Choroid plexus epithelial cell (primary cell): Measurements from ENCODE around the gene RHOT2.

ENCODE experiments used
- DNase-seq: peaks from one replicate; pipeline ENCODE4 v3.0.0-alpha.2; 2010; ENCODE audit warnings: low read depth
- H3K4me3 ChIP-seq: 2 replicates; pipeline ENCODE4 v1.5.1; 2011; ENCODE audit warnings: low read depth, mild to moderate bottlenecking, control low read depth, low read length, moderate library complexity
- TF ChIP-seq, protein P1 (sequence below): conservative IDR thresholded peaks from 2 replicates; pipeline ENCODE4 v1.5.1; 2011; ENCODE audit warnings: low read depth, mild to moderate bottlenecking, control low read depth, inconsistent platforms, low read length, moderate library complexity

RHOT2 gene

DNA sequence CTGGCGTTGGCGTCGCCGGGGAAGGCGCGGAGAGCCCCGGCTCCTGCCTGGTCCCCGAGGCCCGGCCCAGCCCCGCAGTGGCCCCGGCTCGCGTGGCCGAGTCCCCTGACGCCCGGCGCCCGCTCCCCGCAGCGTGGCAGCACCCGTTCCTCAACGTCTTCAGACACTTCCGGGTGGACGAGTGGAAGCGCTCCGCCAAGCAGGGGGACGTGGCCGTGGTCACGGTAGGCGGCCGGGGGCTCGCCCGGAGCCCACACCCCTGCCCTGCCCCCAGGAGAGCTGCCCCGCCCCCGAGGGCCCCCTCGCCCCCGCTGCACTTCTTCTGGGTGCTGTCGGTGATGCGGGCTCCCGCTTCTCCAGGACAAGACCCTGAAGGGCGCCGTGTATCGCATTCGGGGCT lies 18.3 kb upstream of the RHOT2 start:
- TF ChIP-seq, protein P1, sequence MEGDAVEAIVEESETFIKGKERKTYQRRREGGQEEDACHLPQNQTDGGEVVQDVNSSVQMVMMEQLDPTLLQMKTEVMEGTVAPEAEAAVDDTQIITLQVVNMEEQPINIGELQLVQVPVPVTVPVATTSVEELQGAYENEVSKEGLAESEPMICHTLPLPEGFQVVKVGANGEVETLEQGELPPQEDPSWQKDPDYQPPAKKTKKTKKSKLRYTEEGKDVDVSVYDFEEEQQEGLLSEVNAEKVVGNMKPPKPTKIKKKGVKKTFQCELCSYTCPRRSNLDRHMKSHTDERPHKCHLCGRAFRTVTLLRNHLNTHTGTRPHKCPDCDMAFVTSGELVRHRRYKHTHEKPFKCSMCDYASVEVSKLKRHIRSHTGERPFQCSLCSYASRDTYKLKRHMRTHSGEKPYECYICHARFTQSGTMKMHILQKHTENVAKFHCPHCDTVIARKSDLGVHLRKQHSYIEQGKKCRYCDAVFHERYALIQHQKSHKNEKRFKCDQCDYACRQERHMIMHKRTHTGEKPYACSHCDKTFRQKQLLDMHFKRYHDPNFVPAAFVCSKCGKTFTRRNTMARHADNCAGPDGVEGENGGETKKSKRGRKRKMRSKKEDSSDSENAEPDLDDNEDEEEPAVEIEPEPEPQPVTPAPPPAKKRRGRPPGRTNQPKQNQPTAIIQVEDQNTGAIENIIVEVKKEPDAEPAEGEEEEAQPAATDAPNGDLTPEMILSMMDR: no peak
- no peak for DNase-seq
- H3K4me3 ChIP-seq: peak overlapping the region; percentile 65

DNA sequence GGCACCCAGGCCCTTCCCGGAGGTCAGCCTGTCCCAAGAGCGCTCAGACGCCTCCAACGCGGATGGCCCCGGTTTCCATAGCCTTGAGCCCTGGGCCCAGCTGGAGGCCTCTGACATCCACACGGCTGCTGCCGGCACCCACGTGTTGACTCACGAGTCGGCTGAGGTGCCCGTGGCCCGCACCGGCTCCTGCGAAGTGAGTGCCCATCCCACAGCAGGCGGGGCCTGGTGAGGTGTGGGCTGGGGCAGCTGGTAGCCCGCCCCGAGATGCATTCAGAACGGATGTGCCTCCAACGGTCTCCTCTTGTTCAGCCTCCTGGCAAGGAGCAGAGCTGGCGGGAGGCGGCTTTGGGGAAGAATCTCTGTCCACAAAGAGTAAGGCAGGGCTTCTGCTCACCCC lies 16.1 kb upstream of the RHOT2 start:
- TF ChIP-seq, protein P1: no peak
- H3K4me3 ChIP-seq: no peak overlapping the region

DNA sequence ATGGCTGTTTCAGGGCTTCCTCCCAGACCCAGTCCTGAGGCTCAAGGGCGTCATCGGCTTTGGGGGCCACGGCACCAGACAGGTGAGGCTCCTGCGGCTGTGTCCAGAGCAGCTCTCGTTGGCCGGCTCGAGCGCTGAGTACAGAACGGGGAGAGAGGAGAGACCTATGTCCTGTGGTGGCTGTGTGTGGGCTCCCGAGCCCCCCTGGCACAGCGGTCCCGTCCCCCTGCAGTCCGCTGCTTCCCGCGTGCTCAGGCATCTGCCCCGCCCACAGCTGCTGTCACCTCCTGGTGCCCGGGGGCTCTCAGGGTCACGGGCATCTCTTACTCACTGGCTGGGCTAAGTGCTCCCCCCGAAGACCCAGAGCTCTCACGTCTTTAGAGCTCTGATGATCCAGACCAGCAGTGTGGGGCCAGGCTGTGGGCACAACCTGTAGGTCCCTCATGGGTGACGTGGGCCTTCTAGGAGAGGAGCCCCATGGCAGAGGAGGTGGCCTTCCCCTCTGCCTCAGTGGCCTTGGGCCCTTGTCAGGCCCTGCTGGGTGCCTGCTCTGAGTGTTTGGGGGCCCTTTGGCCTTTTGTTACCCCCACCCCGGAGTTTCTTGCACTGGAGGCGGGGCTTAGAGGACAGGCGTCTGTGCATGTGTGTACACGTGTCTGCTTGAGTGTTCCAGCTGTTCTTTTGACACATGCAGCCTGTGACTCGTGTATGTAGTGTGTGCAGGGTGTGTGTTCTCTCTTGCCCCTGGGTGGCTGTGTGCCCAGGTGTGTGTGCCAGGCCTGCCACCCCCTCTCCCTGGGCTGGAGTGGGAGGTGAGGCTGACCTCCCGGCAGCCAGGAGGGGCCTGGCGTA lies 15.3 kb upstream of the RHOT2 start:
- no peak overlapping the region for H3K4me3 ChIP-seq
- no peak for DNase-seq
- TF ChIP-seq, protein P1: no peak

More for the DNA sequence above, 16.1 kb upstream of the RHOT2 start:
- DNase-seq: no peak

DNA sequence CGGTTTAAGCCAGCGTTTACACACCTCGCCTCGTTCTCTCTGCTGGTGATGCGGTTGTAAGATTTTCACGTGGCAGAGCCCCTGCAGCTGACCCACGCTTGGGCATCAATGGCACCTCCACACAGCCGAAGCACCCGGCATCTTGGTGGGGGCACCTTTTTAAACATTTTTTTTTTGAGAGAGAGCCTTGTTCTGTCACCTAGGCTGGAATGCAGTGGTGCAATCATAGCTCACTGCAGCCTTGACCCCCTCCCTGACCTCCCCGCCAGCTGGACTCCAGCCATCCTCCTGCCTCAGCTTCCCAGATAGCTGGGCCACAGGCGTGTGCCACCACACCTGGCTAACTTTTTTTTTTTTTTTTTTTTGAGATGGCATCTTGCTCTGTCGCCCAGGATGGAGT lies 13.9 kb upstream of the RHOT2 start:
- TF ChIP-seq, protein P1: no peak
- H3K4me3 ChIP-seq: no peak overlapping the region
- no peak for DNase-seq

DNA sequence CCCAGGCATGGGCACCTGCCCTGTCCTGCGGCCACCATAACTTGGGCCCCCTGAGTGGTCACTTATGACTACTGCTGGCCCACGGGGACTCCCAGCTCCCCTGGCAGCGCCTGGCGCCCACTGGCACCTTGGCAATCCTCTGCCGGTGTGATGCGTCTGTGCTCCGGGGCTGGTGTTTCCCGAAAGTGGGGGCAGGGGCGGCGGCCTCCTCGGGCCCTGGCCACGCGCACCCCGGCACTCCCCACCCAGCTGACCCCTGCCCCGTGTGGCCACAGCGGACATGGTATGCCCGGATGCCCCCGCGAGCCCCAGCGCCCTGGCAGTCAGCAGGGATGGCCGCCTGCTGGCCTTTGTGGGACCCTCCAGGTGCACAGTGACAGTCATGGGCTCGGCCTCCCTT lies 10.4 kb upstream of the RHOT2 start:
- TF ChIP-seq, protein P1: no peak
- DNase-seq: no peak
- no peak overlapping the region for H3K4me3 ChIP-seq

DNA sequence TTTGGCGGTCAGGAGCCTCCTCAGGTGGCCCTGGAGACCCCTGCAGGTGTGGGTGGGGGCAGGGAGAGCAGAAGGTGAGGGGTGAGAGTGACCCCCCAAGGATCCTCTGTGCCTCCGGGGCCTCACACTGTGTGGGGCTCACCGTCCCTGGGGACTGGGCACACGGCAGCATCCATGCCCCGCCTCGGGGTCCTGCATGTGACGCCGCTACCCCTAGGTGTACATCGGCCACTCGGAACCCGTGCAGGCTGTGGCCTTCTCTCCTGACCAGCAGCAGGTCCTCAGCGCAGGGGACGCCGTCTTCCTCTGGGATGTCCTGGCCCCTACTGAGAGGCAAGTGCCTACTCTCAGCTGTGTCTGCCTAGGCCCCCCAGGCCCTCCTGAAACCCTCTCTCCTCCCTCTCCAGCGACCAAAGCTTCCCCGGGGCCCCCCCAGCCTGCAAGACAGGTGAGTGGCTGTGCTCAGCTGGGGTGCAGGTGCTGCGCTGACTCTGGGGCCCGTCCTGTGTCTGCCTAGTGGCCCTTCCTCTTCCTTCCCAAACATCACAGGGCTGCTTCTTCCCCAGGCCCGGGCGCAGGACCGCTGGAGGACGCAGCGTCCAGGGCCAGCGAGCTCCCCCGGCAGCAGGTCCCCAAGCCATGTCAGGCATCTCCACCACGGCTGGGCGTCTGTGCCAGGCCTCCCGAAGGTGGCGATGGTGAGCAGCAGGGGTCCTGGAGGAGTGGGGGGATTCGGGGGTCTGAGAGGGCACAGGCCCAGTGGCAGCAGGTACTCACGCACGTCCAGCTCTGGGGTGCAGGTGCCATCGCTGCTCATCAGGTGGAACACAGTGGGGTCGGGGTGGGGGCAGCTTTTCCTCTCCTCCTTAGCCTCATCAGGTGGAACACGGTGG lies 9.0 kb upstream of the RHOT2 start:
- TF ChIP-seq, protein P1: peak; percentile 4

More for the DNA sequence above, 9.0 kb upstream of the RHOT2 start:
- no peak for DNase-seq
- no peak overlapping the region for H3K4me3 ChIP-seq
